Ascending aorta (tissue), 2 donors: ENCODE measurements around the gene AP2A2. TPM values are rescaled to one million over a fixed set of nuclear protein-coding genes. Genes with fewer than 3 reads are reported as not detected.
"Not testable (repeated sequence)": the region's sequence is repeated elsewhere in the genome, so short reads cannot be mapped to it uniquely, and the experiment has no call there.

Experiments
- DNase-seq, 2 donors: peaks; one replicate each; pipeline ENCODE4 v3.0.0-alpha.2; 2019; ENCODE audit warnings: low spot score in 2 of 2
- H3K27ac ChIP-seq, 2 donors: fragments of 200-600 bp; sonication (generic); one replicate each; pipeline ENCODE4 v1.5.1; 2016 to 2017; ENCODE audit warnings: mild to moderate bottlenecking in 1 of 2
- H3K27me3 ChIP-seq: fragments of 200-600 bp; sonication (generic); one replicate; pipeline ENCODE4 v1.5.1; 2017
- H3K36me3 ChIP-seq, 2 donors: fragments of 200-600 bp; sonication (generic); one replicate each; pipeline ENCODE4 v1.5.1; 2016
- H3K4me1 ChIP-seq, 2 donors: fragments of 200-600 bp; sonication (generic); one replicate each; pipeline ENCODE4 v1.5.1; 2016 to 2017; ENCODE audit warnings: mild to moderate bottlenecking in 1 of 2
- H3K4me3 ChIP-seq, 2 donors: fragments of 200-600 bp; sonication (generic); one replicate each; pipeline ENCODE4 v1.5.1; 2016 to 2017; ENCODE audit warnings: mild to moderate bottlenecking in 1 of 2
- H3K9me3 ChIP-seq, 2 donors: fragments of 200-600 bp; sonication (generic); one replicate each; pipeline ENCODE4 v1.5.1; 2016
- CTCF ChIP-seq, 3 experiments: fragments of 200-600 bp in 2 of 3; fragments of 450-650 bp in 1 of 3; sonication (generic) in 2 of 3; IDR thresholded peaks; one replicate each; pipeline ENCODE4 v1.5.1; 2016 to 2019; ENCODE audit warnings: antibody characterized with exemption in 3 of 3, mild to moderate bottlenecking in 1 of 3, moderate library complexity in 1 of 3
- intact Hi-C: fragments of 100-400 bp; cut with DNase I; formaldehyde crosslinking; loops from one replicate; pipeline ENCODE4 v1.15.1; 2023
- total RNA-seq: library from RNA; depleted of rRNA; stranded (reverse); fragments of >200 nt; gene quantifications from one replicate; pipeline ENCODE4 v1.1.0, GENCODE V29; 2016

The AP2A2 gene
- total RNA-seq, 1 donor from 2014 or later: 118 TPM

DNA sequence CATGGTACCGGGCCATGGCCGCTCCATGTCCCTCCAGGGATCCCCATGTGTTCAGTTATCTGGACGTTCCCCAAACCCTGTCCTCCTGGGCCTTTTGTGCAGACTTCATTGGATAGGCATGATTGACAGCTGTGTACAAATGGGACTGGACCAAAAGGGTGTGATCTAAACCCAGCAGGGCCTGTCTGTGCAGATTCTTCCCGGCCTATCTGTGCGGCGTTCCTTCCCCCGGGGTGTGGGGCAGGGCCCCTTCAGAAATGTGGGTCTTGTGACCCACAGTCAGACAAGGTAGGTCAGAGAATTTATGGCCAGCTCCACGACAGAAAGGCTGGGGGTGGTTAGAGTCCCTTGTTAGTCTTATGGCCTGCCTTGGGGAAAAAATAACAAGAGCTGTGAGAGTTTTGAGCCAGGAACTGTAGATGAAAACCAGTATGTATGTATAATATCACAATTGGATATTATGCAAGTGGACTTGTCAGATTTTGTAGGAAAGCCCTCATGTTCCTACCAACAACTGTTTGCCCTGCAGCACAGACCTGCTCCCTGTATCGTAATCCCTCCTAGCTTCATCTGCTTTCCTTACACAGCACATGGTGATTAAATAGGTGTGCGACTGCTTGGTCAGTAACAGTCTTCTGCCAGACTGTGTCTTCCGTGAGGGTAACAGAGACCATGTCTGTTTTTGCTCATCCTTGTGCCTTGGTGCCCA, 31.7 kb downstream of the AP2A2 start:
- no peaks in the 10 kb centered on the region for H3K27me3 ChIP-seq
- DNase-seq: no peak
- peaks cover 22 to 45% of the 10 kb centered on the region in 2 donors for H3K36me3 ChIP-seq
- H3K27ac ChIP-seq: no peak overlapping the region
- no peak for TF ChIP-seq CTCF (IDR thresholded peaks at IDR 0.05)
- intact Hi-C loops: no loop called here
- H3K9me3 ChIP-seq: no peaks in the 10 kb centered on the region
- no peak overlapping the region for H3K4me3 ChIP-seq
- no peaks in the 10 kb centered on the region for H3K4me1 ChIP-seq

GRCh38 chr11:958101-958500, 32.4 kb downstream of the AP2A2 start:
- DNase-seq: no peak
- Histone ChIP-seq H3K36me3 (peaks cover 22 to 53% of the 10 kb centered on the region in 2 donors), H3K4me3 (no peak overlapping the region), H3K4me1 (no peaks in the 10 kb centered on the region), H3K27ac (no peak overlapping the region), H3K9me3 (no peaks in the 10 kb centered on the region), H3K27me3 (no peaks in the 10 kb centered on the region)
- TF ChIP-seq CTCF (IDR thresholded peaks at IDR 0.05): no peak
- intact Hi-C loops: no loop called here

DNA sequence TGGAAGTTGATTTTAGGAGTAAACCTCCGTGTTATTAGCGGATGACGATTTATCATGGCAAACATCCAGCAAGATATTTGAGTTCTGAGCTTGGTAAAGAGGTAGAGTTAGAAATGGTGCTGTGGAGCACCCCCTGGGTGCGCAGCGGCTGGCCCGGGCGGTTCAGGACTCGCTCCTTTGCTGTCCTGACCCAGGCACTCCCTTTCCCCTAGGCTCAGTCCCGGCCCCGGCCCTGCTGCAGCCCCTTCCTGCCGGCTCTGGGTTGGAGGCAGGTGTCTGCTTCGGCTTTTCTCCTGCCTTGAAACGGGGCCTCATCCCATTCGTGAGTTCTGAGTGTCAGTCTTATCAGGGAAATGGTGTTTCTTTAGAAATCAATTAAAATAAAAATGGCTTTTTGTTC, 33.4 kb downstream of the AP2A2 start:
- H3K36me3 ChIP-seq: peaks cover 25 to 62% of the 10 kb centered on the region in 2 donors
- no peak overlapping the region for H3K27ac ChIP-seq
- no peak overlapping the region for H3K4me3 ChIP-seq
- no peak for TF ChIP-seq CTCF (IDR thresholded peaks at IDR 0.05)
- intact Hi-C loops: no loop called here
- DNase-seq: no peak
- H3K9me3 ChIP-seq: no peaks in the 10 kb centered on the region
- H3K4me1 ChIP-seq: no peaks in the 10 kb centered on the region
- H3K27me3 ChIP-seq: no peaks in the 10 kb centered on the region

DNA sequence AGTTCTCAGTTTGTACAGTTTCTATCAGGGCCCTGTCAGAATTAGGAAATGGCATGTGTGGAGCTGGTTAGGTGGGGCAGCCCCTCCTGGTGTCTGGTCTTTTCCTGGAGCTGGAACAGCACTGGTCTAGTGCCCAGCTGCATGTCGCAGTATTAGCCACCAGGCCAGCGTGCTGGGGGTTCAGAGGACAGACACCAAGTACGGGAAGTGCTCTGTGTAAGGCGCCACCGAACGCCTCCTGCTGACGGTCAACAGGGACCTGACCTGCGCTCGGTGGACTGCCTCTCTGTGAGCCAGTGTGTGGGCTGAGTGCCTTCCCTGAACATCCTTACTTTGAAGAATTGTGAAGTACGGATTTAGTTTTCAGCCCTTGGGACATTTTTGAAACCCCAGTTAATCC, 33.9 kb downstream of the AP2A2 start:
- Histone ChIP-seq H3K4me1 (no peaks in the 10 kb centered on the region), H3K27ac (no peak overlapping the region), H3K27me3 (no peaks in the 10 kb centered on the region), H3K4me3 (no peak overlapping the region), H3K36me3 (peaks cover 28 to 64% of the 10 kb centered on the region in 2 donors), H3K9me3 (no peaks in the 10 kb centered on the region)
- DNase-seq: no peak
- no peak for TF ChIP-seq CTCF (IDR thresholded peaks at IDR 0.05)
- intact Hi-C loops: no loop called here

- H3K27me3 ChIP-seq, H3K4me3 ChIP-seq, H3K9me3 ChIP-seq, intact Hi-C loops, H3K27ac ChIP-seq, DNase-seq, H3K4me1 ChIP-seq: not testable (repeated sequence)
- H3K36me3 ChIP-seq: peaks cover 28 to 67% of the 10 kb centered on the region in 2 donors
Observed at GRCh38 chr11:961310-961920, 35.7 kb downstream of the AP2A2 start.

GRCh38 chr11:961921-962320, 36.3 kb downstream of the AP2A2 start:
- no peaks in the 10 kb centered on the region for H3K27me3 ChIP-seq
- intact Hi-C loops: no loop called here

More at GRCh38 chr11:961921-962320, 36.3 kb downstream of the AP2A2 start:
- no peak for DNase-seq
- peaks cover 28 to 62% of the 10 kb centered on the region in 2 donors for H3K36me3 ChIP-seq
- no peak for TF ChIP-seq CTCF (IDR thresholded peaks at IDR 0.05)
- no peak overlapping the region for H3K27ac ChIP-seq
- no peaks in the 10 kb centered on the region for H3K4me1 ChIP-seq
- H3K9me3 ChIP-seq: no peaks in the 10 kb centered on the region
- H3K4me3 ChIP-seq: no peak overlapping the region
